ENCODE measurements around the gene KRAS.

The KRAS gene

GRCh38 chr12:25194214-25194613 lies 56.5 kb downstream of the KRAS start:
- DNase-seq: no peak

GRCh38 chr12:25190793-25191192 lies 59.9 kb downstream of the KRAS start:
- DNase-seq: no peak

GRCh38 chr12:25189656-25190055 lies 61.1 kb downstream of the KRAS start:
- DNase-seq: no peak

- DNase-seq: peak; percentile 42
Observed at GRCh38 chr12:25187781-25188180, 62.9 kb downstream of the KRAS start.

- DNase-seq: no peak
Observed at GRCh38 chr12:25186788-25187402, 63.8 kb downstream of the KRAS start.

- no peak for DNase-seq
Observed at GRCh38 chr12:25186038-25186787, 64.5 kb downstream of the KRAS start.

- no peak for DNase-seq
Observed at GRCh38 chr12:25184132-25184531, 66.6 kb downstream of the KRAS start.

- no peak for DNase-seq
Observed at GRCh38 chr12:25182765-25183164, 68.0 kb downstream of the KRAS start.

GRCh38 chr12:25162866-25163265 lies 87.9 kb downstream of the KRAS start:
- no peak for DNase-seq

GRCh38 chr12:25156061-25156460 lies 94.7 kb downstream of the KRAS start:
- DNase-seq: no peak

GRCh38 chr12:25155022-25155576 lies 95.6 kb downstream of the KRAS start:
- peak; percentile 23 for DNase-seq
